Urothelium cell line (cell line): ENCODE measurements around the gene TEKTIP1.
"Not testable (repeated sequence)": the region's sequence is repeated elsewhere in the genome, so short reads cannot be mapped to it uniquely, and the experiment has no call there.

Experiments used
- DNase-seq: peaks from one replicate; pipeline ENCODE4 v3.0.0; 2011; ENCODE audit warnings: low spot score, mixed read lengths
- FAIRE-seq: peaks from 2 replicates; lab custom pipeline; 2011; peaks lifted over from hg19 to GRCh38; lab: Jason Lieb, UNC

Gene TEKTIP1

DNA sequence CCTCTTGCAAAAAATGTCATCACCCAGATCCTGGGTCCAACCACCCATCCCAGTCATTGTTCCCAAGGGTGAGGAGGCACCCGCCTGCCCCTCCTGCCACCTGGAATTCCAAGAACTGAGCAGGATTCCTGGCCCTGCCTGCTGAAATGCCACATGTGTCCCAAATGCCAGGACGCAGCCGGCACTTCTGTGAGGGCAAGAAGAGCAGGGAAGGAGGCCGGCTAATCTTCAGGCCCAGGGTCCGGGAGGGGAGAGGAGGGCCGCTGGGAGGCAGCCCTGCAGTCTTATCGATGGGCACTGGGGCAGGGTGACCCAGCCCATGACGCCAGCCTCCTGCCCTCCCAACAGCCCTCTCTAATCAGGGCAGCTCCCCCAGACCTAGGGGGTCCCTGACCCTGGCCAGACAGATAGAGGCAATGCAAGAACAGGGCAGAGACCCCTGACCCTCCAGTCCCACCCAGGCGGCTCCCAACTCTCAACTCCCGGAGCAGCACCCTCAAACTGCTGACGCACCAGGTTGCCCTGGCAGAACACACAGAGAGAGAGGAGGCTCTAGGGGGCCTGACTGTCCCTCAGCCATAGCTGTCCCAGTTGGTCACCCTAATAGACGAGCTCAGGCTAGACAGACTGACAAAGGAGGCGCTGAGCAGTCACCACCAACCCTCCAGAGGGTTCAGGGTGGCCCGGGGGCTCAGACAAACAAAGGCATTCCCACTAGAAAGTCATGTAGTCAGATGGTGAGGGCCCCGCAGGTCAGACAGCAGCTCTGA lies 16.9 kb downstream of the TEKTIP1 start:
- FAIRE-seq (no peak), DNase-seq (no peak)

GRCh38 chr19:3556423-3556977 lies 17.5 kb downstream of the TEKTIP1 start:
- FAIRE-seq, result no peak
- no peak for DNase-seq

GRCh38 chr19:3556978-3557460 lies 18.0 kb downstream of the TEKTIP1 start:
- FAIRE-seq, result no peak

DNA sequence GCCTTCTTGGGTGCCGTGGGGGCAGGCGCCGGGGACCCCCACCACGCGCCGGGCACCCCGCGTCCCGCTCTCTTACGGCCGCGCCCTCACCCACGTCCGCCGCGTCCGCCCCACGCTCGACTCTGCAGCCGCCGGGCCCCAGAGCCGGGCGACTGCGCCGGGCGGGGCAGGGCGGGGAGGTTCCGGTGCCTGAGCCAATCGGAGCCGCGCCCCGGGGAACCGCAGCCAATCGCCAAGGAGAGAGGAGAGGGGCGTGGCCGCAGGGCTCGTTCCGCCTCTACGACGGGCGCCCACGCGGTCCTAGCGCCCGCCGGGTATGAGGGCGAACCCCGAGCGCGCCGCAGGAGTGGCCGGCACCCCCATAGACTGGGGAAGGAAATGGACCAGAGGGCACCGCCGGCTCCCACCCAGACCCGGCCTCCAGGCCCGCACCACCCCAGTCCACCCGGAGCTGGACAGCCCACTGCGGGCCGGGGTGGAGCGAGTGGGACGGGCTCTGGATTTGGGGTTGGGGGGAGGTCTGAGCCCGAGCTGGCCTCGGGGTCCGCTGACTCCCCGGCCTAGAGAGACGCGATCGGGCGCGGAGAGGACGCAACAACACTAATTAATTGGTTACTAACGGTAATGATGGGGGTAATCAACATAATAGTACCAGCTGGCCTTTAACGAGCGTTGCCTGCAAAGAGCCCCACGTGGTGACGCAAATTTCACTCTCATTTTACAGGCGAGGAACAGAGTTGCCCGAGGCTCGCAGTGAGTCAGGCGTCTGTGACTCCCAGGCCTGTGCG lies 18.7 kb downstream of the TEKTIP1 start, which contains the start of gene MFSD12:
TSS of gene MFSD12 (minus strand) at position 126 of the 788 bp plus-strand sequence. CDS start 183 bp downstream, outside the sequence.
- FAIRE-seq (no peak), DNase-seq (peak; percentile 95)

More at GRCh38 chr19:3556978-3557460, 18.0 kb downstream of the TEKTIP1 start:
- peak; percentile 52 for DNase-seq

GRCh38 chr19:3563709-3564524 lies 24.9 kb downstream of the TEKTIP1 start:
- no peak for DNase-seq
- no peak for FAIRE-seq

DNA sequence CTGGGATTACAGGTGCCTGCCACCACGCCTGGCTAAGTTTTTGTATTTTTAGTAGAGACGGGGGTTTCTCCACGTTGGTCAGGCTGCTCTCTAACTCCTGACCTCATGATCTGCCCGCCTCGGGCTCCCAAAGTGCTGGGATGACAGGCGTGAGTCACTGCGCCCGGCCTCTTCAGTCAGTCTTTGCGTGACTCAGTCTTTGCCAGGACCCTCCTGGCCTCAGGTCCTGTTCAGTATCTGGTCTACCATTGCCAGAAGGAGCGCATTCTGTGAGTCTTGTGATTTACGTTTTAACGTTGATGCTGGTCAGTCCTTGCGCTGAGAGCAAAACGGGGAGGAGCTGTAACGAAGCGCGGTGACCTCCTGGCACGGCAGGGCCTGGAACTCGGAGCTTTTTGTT lies 26.2 kb downstream of the TEKTIP1 start:
- peak; percentile 13 for FAIRE-seq
- peak; percentile 57 for DNase-seq

DNA sequence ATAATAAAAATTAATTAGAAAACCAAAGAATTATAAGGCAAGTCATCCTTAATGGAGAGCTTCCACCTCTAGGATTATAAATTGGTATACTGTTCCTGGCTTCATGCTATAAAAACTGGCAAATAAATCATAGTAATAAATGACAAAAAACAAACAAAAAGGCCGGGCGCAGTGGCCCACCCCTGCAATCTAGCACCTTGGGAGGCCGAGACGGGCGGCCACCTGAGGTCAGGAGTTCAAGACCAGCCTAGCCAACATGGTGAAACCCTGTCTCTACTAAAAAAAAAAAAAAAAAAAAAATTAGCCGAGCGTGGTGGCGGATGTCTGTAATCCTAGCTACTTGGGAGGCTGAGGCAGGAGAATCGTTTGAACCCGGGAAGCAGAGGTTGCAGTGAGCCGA lies 31.1 kb downstream of the TEKTIP1 start:
- not testable (repeated sequence) for FAIRE-seq, DNase-seq

- no peak for FAIRE-seq
- DNase-seq, result no peak
Observed at GRCh38 chr19:3570606-3571011, 31.6 kb downstream of the TEKTIP1 start.

- DNase-seq (peak; percentile 93), FAIRE-seq (no peak)
Observed at GRCh38 chr19:3572132-3572854, 33.3 kb downstream of the TEKTIP1 start.

DNA sequence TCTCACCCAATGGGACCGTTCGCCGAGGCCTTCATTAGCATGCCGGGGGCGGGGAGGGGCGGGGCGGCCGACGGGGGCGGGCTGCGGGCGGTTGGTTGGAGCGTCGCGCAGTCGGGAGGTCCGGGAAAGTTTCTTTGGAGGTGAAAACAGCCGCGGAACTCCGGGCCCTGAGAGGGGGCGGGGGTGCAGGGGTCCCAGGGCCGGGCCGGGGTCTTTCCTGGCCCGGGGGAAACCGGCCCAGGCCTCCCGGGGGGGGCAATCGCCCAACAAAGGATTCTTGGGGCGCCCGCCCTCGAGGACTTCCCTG lies 33.8 kb downstream of the TEKTIP1 start, which contains the start of gene HMG20B:
TSS of gene HMG20B (plus strand) at position 90 of the 307 bp plus-strand sequence. CDS start 366 bp downstream, outside the sequence.
- no peak for FAIRE-seq
- DNase-seq, result no peak

GRCh38 chr19:3573162-3573857 lies 34.3 kb downstream of the TEKTIP1 start:
- FAIRE-seq, result no peak
- DNase-seq, result no peak

DNA sequence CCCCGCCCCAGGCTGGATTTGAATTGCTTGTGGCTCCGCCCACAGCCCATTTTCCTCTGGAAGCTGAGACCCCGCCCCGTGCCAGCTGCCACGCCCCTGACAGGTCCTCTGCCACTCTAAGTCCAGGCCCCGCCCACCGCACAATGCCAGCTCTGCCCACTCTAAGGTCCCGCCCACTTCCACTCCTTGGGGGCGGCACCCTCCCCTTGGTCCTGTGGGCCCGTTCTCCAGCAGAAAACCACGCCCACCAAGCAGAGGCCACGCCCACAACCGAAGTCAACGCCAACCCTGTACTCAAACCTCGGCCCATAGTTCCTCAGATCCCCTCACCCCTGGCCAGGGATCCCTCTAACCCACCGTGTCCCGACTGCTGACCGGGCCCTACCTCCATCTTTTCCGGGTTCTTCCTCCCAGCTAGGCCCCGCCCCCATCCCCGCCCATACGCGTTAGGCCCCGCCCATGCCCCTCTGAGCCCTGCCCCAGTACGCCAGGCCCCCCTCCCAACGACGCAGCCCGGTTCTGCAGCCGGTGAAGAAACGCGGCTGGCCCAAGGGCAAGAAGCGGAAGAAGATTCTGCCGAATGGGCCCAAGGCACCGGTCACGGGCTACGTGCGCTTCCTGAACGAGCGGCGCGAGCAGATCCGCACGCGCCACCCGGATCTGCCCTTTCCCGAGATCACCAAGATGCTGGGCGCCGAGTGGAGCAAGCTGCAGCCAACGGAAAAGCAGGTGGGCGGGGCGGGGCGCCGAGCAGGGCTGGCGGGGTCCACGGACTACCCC lies 35.1 kb downstream of the TEKTIP1 start:
- no peak for FAIRE-seq
- DNase-seq, result peak; percentile 87

- FAIRE-seq, result no peak
- DNase-seq, result no peak
Observed at GRCh38 chr19:3575260-3575741, 36.3 kb downstream of the TEKTIP1 start.

- no peak for FAIRE-seq
- no peak for DNase-seq
Observed at GRCh38 chr19:3575949-3576673, 37.1 kb downstream of the TEKTIP1 start.

GRCh38 chr19:3576696-3577443 lies 37.9 kb downstream of the TEKTIP1 start:
- DNase-seq (no peak), FAIRE-seq (no peak)

DNA sequence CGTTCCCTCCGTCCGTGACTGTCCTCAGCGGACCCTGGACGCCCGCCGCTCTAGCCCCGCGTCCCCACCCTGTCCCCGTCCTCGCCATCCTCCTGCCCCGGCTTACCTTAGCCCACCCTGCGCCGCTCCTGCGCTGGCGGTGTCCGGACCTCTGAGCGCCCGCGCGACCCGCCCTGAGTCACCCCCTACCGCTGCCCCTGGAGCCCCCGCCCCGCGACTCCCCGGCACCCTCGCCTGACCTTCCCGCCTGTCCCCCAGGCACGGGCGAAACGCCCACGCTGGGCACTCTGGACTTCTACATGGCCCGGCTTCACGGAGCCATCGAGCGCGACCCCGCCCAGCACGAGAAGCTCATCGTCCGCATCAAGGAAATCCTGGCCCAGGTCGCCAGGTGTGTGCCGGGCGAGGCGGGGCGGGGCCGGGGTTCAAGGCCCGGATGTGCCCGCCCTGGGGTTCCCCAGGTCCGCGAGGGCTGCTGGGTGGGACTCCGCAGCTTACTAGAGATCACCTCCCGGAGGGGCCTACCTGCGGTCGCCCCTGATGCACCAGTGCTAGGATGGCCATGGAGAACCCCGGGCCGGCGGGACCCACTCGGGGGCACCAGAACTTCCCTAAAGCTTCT lies 38.9 kb downstream of the TEKTIP1 start:
- DNase-seq, result no peak
- FAIRE-seq, result no peak

DNA sequence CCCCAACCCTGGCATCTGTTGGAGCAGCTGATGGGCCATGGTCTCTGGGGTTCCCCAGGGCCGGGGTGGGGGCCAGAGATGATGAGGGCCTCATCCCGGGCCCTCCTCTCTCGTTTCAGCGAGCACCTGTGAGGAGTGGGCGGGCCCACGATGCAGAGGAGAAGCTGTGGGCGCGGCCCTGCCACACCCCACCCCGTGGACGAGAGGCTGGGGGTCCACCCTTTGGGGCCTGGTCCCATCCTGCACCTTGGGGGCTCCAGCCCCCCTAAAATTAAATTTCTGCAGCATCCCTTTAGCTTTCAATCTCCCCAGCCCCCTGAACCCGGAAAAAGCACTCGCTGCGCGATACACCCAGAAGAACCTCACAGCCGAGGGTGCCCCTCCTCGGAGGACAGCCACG lies 39.4 kb downstream of the TEKTIP1 start:
- no peak for DNase-seq
- no peak for FAIRE-seq
